ENCODE measurements around the gene MYRFL.

DNA sequence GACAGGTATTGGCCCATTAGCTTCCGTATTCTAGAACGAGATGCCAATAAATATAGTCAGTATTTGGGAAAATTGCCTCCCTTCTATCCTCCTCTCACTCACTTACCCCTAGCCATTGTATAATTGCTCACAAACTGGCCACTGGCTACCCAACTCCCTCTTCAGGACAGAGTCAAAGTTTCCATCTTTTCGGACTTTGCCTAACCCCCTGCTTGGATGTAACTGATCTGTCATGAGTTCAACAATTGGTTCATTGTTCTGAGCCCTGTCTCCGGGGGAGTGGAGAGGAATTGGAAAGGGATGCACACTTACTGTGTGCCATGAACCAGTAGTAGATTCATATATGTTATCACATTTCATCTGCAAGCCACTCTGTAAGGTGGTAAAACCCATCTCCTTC lies 12.2 kb downstream of the MYRFL start:
- TF ChIP-seq, protein P1, sequence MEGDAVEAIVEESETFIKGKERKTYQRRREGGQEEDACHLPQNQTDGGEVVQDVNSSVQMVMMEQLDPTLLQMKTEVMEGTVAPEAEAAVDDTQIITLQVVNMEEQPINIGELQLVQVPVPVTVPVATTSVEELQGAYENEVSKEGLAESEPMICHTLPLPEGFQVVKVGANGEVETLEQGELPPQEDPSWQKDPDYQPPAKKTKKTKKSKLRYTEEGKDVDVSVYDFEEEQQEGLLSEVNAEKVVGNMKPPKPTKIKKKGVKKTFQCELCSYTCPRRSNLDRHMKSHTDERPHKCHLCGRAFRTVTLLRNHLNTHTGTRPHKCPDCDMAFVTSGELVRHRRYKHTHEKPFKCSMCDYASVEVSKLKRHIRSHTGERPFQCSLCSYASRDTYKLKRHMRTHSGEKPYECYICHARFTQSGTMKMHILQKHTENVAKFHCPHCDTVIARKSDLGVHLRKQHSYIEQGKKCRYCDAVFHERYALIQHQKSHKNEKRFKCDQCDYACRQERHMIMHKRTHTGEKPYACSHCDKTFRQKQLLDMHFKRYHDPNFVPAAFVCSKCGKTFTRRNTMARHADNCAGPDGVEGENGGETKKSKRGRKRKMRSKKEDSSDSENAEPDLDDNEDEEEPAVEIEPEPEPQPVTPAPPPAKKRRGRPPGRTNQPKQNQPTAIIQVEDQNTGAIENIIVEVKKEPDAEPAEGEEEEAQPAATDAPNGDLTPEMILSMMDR (IDR thresholded peaks at IDR 0.05): no peak
- no peak for TF ChIP-seq POLR2AphosphoS5 (IDR thresholded peaks at IDR 0.05)
